ENCODE measurements around the gene KRT76. TPM values are rescaled to one million over a fixed set of nuclear protein-coding genes. Genes with fewer than 3 reads are reported as not detected.

The KRT76 gene
- polyA plus RNA-seq, 1 donor (not counting 4 experiments of a cell fraction or from before 2014, with no cell fraction given): not detected

GRCh38 chr12:52782502-52782901 is 5.4 kb upstream of the KRT76 start:
- dilution Hi-C loops (cut with MboI; ENCODE audit: extremely low pct_ligation_motif_present, low sequenced_read_pairs): no loop called here
- Histone ChIP-seq H3K9me1 (ENCODE audit: control insufficient read depth, extremely low read depth, insufficient read depth, low read length) (no peaks in the 10 kb centered on the region), H3K4me1 (ENCODE audit: control insufficient read depth, extremely low read depth, insufficient read depth, low read length) (no peaks in the 10 kb centered on the region), H3K9ac (ENCODE audit: control insufficient read depth, extremely low read depth, insufficient read depth, low read length) (no peak overlapping the region), H3K9me3 (ENCODE audit: control insufficient read depth, low read depth, low read length) (no peaks in the 10 kb centered on the region), H3K4me2 (ENCODE audit: control insufficient read depth, extremely low read depth, insufficient read depth, low read depth, low read length) (no peak overlapping the region), H3K36me3 (ENCODE audit: control insufficient read depth in 2 of 2, extremely low read depth in 1 of 2, insufficient read depth in 2 of 2, low read length in 2 of 2) (no peaks in the 10 kb centered on the region), H4K20me1 (ENCODE audit: control insufficient read depth, extremely low read depth, insufficient read depth, low read length) (no peaks in the 10 kb centered on the region), H3K4me3 (ENCODE audit: control insufficient read depth in 2 of 3, extremely low read depth in 1 of 3, insufficient read depth in 2 of 3, low read depth in 1 of 3, low read length in 3 of 3) (no peak overlapping the region), H2AFZ (ENCODE audit: control insufficient read depth, low read length) (no peak overlapping the region), H3K79me2 (ENCODE audit: control insufficient read depth, insufficient read depth, low read length) (no peaks in the 10 kb centered on the region), H3K27me3 (ENCODE audit: control insufficient read depth, extremely low read depth, insufficient read depth, low read length) (peaks cover 39% of the 10 kb centered on the region), H3K27ac (ENCODE audit: control insufficient read depth, insufficient read depth, low read length) (no peak overlapping the region)
- no peak for DNase-seq (ENCODE audit: low read depth, low spot score)
- no peak for FAIRE-seq
- no peak for TF ChIP-seq EZH2 (IDR thresholded peaks at IDR 0.05; ENCODE audit: low read length)
- TF ChIP-seq CTCF (optimal IDR thresholded peaks at IDR 0.05 in 1 of 3, IDR thresholded peaks at IDR 0.05 in 1 of 3, conservative IDR thresholded peaks at IDR 0.05 in 1 of 3; ENCODE audit: extremely low read depth in 1 of 3, insufficient read depth in 2 of 3, low read length in 3 of 3): no peak

GRCh38 chr12:52781399-52782082 is 4.4 kb upstream of the KRT76 start:
- H4K20me1 ChIP-seq (ENCODE audit: control insufficient read depth, extremely low read depth, insufficient read depth, low read length): no peaks in the 10 kb centered on the region
- no peak overlapping the region for H3K4me3 ChIP-seq (ENCODE audit: control insufficient read depth in 2 of 3, extremely low read depth in 1 of 3, insufficient read depth in 2 of 3, low read depth in 1 of 3, low read length in 3 of 3)
- H3K79me2 ChIP-seq (ENCODE audit: control insufficient read depth, insufficient read depth, low read length): no peaks in the 10 kb centered on the region
- no peaks in the 10 kb centered on the region for H3K9me3 ChIP-seq (ENCODE audit: control insufficient read depth, low read depth, low read length)
- no peak overlapping the region for H2AFZ ChIP-seq (ENCODE audit: control insufficient read depth, low read length)
- dilution Hi-C loops (cut with MboI; ENCODE audit: extremely low pct_ligation_motif_present, low sequenced_read_pairs): no loop called here
- DNase-seq (ENCODE audit: low read depth, low spot score) (no peak), FAIRE-seq (no peak)
- no peaks in the 10 kb centered on the region for H3K36me3 ChIP-seq (ENCODE audit: control insufficient read depth in 2 of 2, extremely low read depth in 1 of 2, insufficient read depth in 2 of 2, low read length in 2 of 2)
- H3K4me2 ChIP-seq (ENCODE audit: control insufficient read depth, extremely low read depth, insufficient read depth, low read depth, low read length): no peak overlapping the region
- H3K9ac ChIP-seq (ENCODE audit: control insufficient read depth, extremely low read depth, insufficient read depth, low read length): no peak overlapping the region
- no peak overlapping the region for H3K27ac ChIP-seq (ENCODE audit: control insufficient read depth, insufficient read depth, low read length)
- no peaks in the 10 kb centered on the region for H3K9me1 ChIP-seq (ENCODE audit: control insufficient read depth, extremely low read depth, insufficient read depth, low read length)
- no peaks in the 10 kb centered on the region for H3K4me1 ChIP-seq (ENCODE audit: control insufficient read depth, extremely low read depth, insufficient read depth, low read length)
- peaks cover 36% of the 10 kb centered on the region for H3K27me3 ChIP-seq (ENCODE audit: control insufficient read depth, extremely low read depth, insufficient read depth, low read length)
- TF ChIP-seq EZH2 (IDR thresholded peaks at IDR 0.05; ENCODE audit: low read length) (no peak), CTCF (optimal IDR thresholded peaks at IDR 0.05 in 1 of 3, IDR thresholded peaks at IDR 0.05 in 1 of 3, conservative IDR thresholded peaks at IDR 0.05 in 1 of 3; ENCODE audit: extremely low read depth in 1 of 3, insufficient read depth in 2 of 3, low read length in 3 of 3) (no peak)
